Motor neuron (in vitro differentiated cells): ENCODE results near the gene FANCG. TPM values are rescaled to one million over a fixed set of nuclear protein-coding genes. Genes with fewer than 3 reads are reported as not detected.
A peak's percentile ranks its signal among the peaks of the same experiment; 100 is the strongest.

Experiments used
- ATAC-seq, 8 experiments: fragments of 200-7000 bp; cut with Tn5 transposase; replicated peaks in 6 of 8; 2 replicates each; pipeline ENCODE4 v1.8.0; 2021; ENCODE audit warnings: mild to moderate bottlenecking in 8 of 8, moderate library complexity in 8 of 8
- H3K27ac ChIP-seq, 2 donors: fragments of 250-450 bp; sonication (Bioruptor Pico); 2 replicates each; pipeline ENCODE4 v1.9.0; 2021; ENCODE audit warnings: antibody characterized with exemption in 2 of 2, mild to moderate bottlenecking in 2 of 2, moderate library complexity in 1 of 2
- H3K4me1 ChIP-seq, 2 donors: fragments of 250-450 bp; sonication (Bioruptor Pico); replicated peaks in 1 of 2; 2 replicates each; pipeline ENCODE4 v1.6.1; 2021; ENCODE audit warnings: antibody characterized with exemption in 2 of 2, mild to moderate bottlenecking in 2 of 2, moderate library complexity in 1 of 2
- H3K4me3 ChIP-seq, 5 donors: fragments of 250-450 bp; sonication (Bioruptor Pico); 2 replicates each; pipeline ENCODE4 v1.9.0; 2021; ENCODE audit warnings: antibody characterized with exemption in 5 of 5, mild to moderate bottlenecking in 5 of 5, moderate library complexity in 4 of 5
- WGBS, 10 experiments: fragments of 450-650 bp; shearing (Covaris generic); methylation state at CpG; one replicate each; pipeline ENCODE4 v1.0.0; 2022; 5-methylcytosine and 5-hydroxymethylcytosine counted together
- in situ Hi-C, 9 experiments: fragments of 400-800 bp; cut with MboI; loops; one replicate each; pipeline ENCODE4 v1.15.0; 2021; ENCODE audit warnings: low sequenced_read_pairs in 9 of 9, low pct_unique_long_range_greater_than_20kb in 2 of 9; ENCODE audit not compliant: unreplicated experiment in 9 of 9
- total RNA-seq, 8 experiments: library from RNA; unstranded; fragments of 300-600 nt; gene quantifications; 2 replicates each; pipeline versions ENCODE4 v1.2.3 to v1.2.4, GENCODE V29; 2022

FANCG gene
- total RNA-seq, 8 experiments from 2014 or later: 9.1 to 40.7 (median 22.5) TPM

- Histone ChIP-seq H3K4me3 (no peak overlapping the region), H3K4me1 (no peaks in the 10 kb centered on the region), H3K27ac (no peak overlapping the region)
- 29 to 100% (median 90%) methylated on average over 1 to 6 of the region's 6 CpGs for WGBS, 10 experiments
- no peak for ATAC-seq
- in situ Hi-C loops: no loop called here
Observed at GRCh38 chr9:35048511-35048910, 31.2 kb downstream of the FANCG start.

GRCh38 chr9:35044071-35044470, 35.7 kb downstream of the FANCG start:
- in situ Hi-C loops: no loop called here
- H3K27ac ChIP-seq: no peak overlapping the region
- no peak for ATAC-seq
- 80 to 100% (median 100%) methylated on average over 1 to 2 of the region's 3 CpGs; no CpG with 5 or more reads in 4 of the 10 experiments for WGBS, 10 experiments
- H3K4me3 ChIP-seq: no peak overlapping the region
- H3K4me1 ChIP-seq: no peaks in the 10 kb centered on the region

- ATAC-seq: no peak
- H3K4me1 ChIP-seq: no peaks in the 10 kb centered on the region
- H3K4me3 ChIP-seq: no peak overlapping the region
- in situ Hi-C loops: no loop called here
- no peak overlapping the region for H3K27ac ChIP-seq
- 83 to 100% (median 94%) methylated on average over 1 to 5 of the region's 6 CpGs; no CpG with 5 or more reads in 3 of the 10 experiments for WGBS, 10 experiments
Observed at GRCh38 chr9:35042891-35043545, 36.7 kb downstream of the FANCG start.

- peak in 5 of 8 experiments; percentile 7 to 55 (median 32) for ATAC-seq
- in situ Hi-C loops: no loop called here
- 75 to 100% (median 80%) methylated on average over 1 to 3 of the region's 3 CpGs; no CpG with 5 or more reads in 5 of the 10 experiments for WGBS, 10 experiments
- no peaks in the 10 kb centered on the region for H3K4me1 ChIP-seq
- no peak overlapping the region for H3K4me3 ChIP-seq
- H3K27ac ChIP-seq: no peak overlapping the region
Observed at GRCh38 chr9:35042081-35042604, 37.6 kb downstream of the FANCG start.

GRCh38 chr9:35035851-35036701, 43.7 kb downstream of the FANCG start:
- H3K27ac ChIP-seq: no peak overlapping the region
- no peaks in the 10 kb centered on the region for H3K4me1 ChIP-seq
- H3K4me3 ChIP-seq: no peak overlapping the region
- 23 to 100% (median 93%) methylated on average over 2 to 24 of the region's 48 CpGs; no CpG with 5 or more reads in 4 of the 10 experiments for WGBS, 10 experiments
- in situ Hi-C loops: no loop called here
- peak in 2 of 8 experiments; percentile 84 to 93 for ATAC-seq

- in situ Hi-C loops: no loop called here
- no peak overlapping the region for H3K4me3 ChIP-seq
- 60 to 100% (median 100%) methylated on average over 1 to 2 of the region's 2 CpGs for WGBS, 10 experiments
Observed at GRCh38 chr9:35033101-35033500, 46.6 kb downstream of the FANCG start.

GRCh38 chr9:35029852-35030251, 49.9 kb downstream of the FANCG start:
- WGBS, 10 experiments: 50 to 100% (median 90%) methylated on average over 1 to 2 of the region's 2 CpGs; no CpG with 5 or more reads in 3 of the 10 experiments
- Histone ChIP-seq H3K4me3 (no peak overlapping the region), H3K4me1 (no peaks in the 10 kb centered on the region), H3K27ac (no peak overlapping the region)
- ATAC-seq: peak in 1 of 8 experiments; percentile 23
- in situ Hi-C loops: no loop called here

More at GRCh38 chr9:35033101-35033500, 46.6 kb downstream of the FANCG start:
- no peak for ATAC-seq
- H3K27ac ChIP-seq: no peak overlapping the region
- no peaks in the 10 kb centered on the region for H3K4me1 ChIP-seq

- Histone ChIP-seq H3K4me3 (no peak overlapping the region), H3K27ac (no peak overlapping the region), H3K4me1 (no peaks in the 10 kb centered on the region)
- peak in 1 of 8 experiments; percentile 30 for ATAC-seq
- in situ Hi-C loops: no loop called here
- WGBS, 10 experiments: 60 to 95% (median 80%) methylated on average over 1 to 3 of the region's 4 CpGs; no CpG with 5 or more reads in 4 of the 10 experiments
Observed at GRCh38 chr9:35029241-35029640, 50.5 kb downstream of the FANCG start.

- no peak for ATAC-seq
- Histone ChIP-seq H3K4me1 (no peaks in the 10 kb centered on the region), H3K27ac (no peak overlapping the region), H3K4me3 (no peak overlapping the region)
- in situ Hi-C loops: no loop called here
Observed at GRCh38 chr9:35028341-35028740, 51.4 kb downstream of the FANCG start.

GRCh38 chr9:35027860-35028259, 51.9 kb downstream of the FANCG start:
- no peak overlapping the region for H3K27ac ChIP-seq
- no peak overlapping the region for H3K4me3 ChIP-seq
- WGBS, 10 experiments: 0 to 71% (median 33%) methylated on average over 1 of the region's 1 CpG; no CpG with 5 or more reads in 3 of the 10 experiments
- in situ Hi-C loops: no loop called here
- ATAC-seq: peak in 2 of 8 experiments; percentile 47 to 51
- H3K4me1 ChIP-seq: no peaks in the 10 kb centered on the region

- Histone ChIP-seq H3K4me1 (no peaks in the 10 kb centered on the region), H3K4me3 (no peak overlapping the region), H3K27ac (no peak overlapping the region)
- peak in 1 of 8 experiments; percentile 26 for ATAC-seq
- in situ Hi-C loops: no loop called here
- WGBS, 10 experiments: 17 to 100% (median 60%) methylated on average over 1 of the region's 1 CpG; no CpG with 5 or more reads in 7 of the 10 experiments
Observed at GRCh38 chr9:35027374-35027773, 52.4 kb downstream of the FANCG start.

GRCh38 chr9:35026671-35027070, 53.1 kb downstream of the FANCG start:
- H3K27ac ChIP-seq: no peak overlapping the region
- ATAC-seq: no peak
- no peak overlapping the region for H3K4me3 ChIP-seq
- 28 to 100% (median 82%) methylated on average over 1 to 3 of the region's 3 CpGs for whole genome bisulfite sequencing, 10 experiments
- H3K4me1 ChIP-seq: no peaks in the 10 kb centered on the region
- in situ Hi-C loops: no loop called here
